ENCODE measurements around the gene PRKAB2. TPM values are rescaled to one million over a fixed set of nuclear protein-coding genes. Genes with fewer than 3 reads are reported as not detected.
"Not testable (repeated sequence)": the region's sequence is repeated elsewhere in the genome, so short reads cannot be mapped to it uniquely, and the experiment has no call there.

The PRKAB2 gene
- total RNA-seq, 3 donors from 2014 or later = 16.6 to 27.2 (median 20.2) TPM

DNA sequence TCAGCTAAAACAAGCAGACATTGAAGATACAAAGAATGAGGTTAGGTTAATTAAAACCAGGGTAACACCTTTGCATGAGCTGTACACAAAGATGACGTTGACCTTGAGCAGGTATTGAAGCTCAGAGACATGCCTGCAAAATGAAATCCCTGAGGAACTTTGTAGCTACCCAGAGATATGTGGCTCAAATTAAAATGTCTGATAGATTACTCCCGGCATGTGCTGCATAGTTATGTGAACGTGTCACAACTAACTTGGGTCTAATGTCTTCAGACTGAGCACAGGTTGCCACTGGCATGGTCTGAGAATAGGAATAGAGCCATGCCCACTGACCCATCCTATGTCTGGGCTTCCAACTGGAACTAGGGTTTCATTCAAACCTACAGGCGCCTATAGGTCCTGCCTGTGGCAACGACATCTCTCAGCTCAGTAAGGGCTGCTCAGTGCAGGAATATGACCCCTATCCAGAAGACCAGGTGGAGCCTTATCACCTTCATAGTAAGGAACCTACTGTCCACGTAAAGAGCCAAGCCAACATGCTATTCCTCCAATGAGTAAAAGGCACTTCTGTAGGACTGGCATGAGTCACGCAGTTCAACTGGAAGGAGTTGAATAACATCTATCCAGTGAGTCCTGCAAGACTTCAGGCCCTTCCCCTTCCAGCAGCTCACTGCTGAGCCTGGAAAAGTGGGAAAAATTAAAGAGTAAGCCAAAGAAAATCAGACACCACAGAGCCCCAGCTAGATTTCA lies 60.7 kb downstream of the PRKAB2 start:
- H3K4me3 ChIP-seq = no peak overlapping the region
- ATAC-seq = no peak
- no peaks in the 10 kb centered on the region for H3K36me3 ChIP-seq (ENCODE audit: low read depth)
- no peaks in the 10 kb centered on the region for H3K4me1 ChIP-seq (ENCODE audit: low read depth)
- TF ChIP-seq, protein P1, sequence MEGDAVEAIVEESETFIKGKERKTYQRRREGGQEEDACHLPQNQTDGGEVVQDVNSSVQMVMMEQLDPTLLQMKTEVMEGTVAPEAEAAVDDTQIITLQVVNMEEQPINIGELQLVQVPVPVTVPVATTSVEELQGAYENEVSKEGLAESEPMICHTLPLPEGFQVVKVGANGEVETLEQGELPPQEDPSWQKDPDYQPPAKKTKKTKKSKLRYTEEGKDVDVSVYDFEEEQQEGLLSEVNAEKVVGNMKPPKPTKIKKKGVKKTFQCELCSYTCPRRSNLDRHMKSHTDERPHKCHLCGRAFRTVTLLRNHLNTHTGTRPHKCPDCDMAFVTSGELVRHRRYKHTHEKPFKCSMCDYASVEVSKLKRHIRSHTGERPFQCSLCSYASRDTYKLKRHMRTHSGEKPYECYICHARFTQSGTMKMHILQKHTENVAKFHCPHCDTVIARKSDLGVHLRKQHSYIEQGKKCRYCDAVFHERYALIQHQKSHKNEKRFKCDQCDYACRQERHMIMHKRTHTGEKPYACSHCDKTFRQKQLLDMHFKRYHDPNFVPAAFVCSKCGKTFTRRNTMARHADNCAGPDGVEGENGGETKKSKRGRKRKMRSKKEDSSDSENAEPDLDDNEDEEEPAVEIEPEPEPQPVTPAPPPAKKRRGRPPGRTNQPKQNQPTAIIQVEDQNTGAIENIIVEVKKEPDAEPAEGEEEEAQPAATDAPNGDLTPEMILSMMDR (IDR thresholded peaks at IDR 0.05) = no peak
- no peak for DNase-seq
- intact Hi-C loops (cut with DNase I, micrococcal nuclease) = no loop called here
- no peaks in the 10 kb centered on the region for H3K9me3 ChIP-seq

- Histone ChIP-seq H3K4me3 (no peak overlapping the region), H3K36me3 (ENCODE audit: low read depth) (no peaks in the 10 kb centered on the region), H3K4me1 (ENCODE audit: low read depth) (no peaks in the 10 kb centered on the region), H3K9me3 (no peaks in the 10 kb centered on the region)
- intact Hi-C loops (cut with DNase I, micrococcal nuclease) = no loop called here
- TF ChIP-seq, protein P1 (IDR thresholded peaks at IDR 0.05) = no peak
- ATAC-seq (no peak), DNase-seq (no peak)
Measured at GRCh38 chr1:147110872-147111271, 61.4 kb downstream of the PRKAB2 start.

DNA sequence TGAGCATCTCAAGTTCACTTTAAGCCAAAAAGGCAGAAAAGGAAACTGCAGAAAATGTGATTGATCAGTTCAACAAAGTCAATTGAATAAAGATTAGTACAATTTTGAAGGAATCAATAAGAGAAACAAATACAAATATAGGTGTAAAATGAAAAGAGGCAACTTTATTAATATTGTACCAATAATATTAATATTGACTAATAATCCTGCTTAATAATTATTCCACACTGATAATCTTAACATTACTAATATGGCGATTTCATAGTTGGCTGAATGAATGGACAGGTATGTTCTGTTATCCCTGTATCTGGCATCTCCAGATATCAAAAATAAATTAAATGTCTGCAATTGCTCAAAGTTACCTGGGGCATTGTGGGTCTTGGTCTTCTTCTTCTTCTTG lies 61.8 kb downstream of the PRKAB2 start:
- TF ChIP-seq, protein P1 (IDR thresholded peaks at IDR 0.05) = no peak
- intact Hi-C loops (cut with DNase I, micrococcal nuclease) = no loop called here

GRCh38 chr1:147109762-147110161 lies 62.5 kb downstream of the PRKAB2 start:
- no peaks in the 10 kb centered on the region for H3K4me1 ChIP-seq (ENCODE audit: low read depth)
- no peak overlapping the region for H3K4me3 ChIP-seq
- no peaks in the 10 kb centered on the region for H3K36me3 ChIP-seq (ENCODE audit: low read depth)
- DNase-seq (no peak), ATAC-seq (no peak)
- TF ChIP-seq, protein P1 (IDR thresholded peaks at IDR 0.05) = no peak
- intact Hi-C loops (cut with DNase I, micrococcal nuclease) = no loop called here
- H3K9me3 ChIP-seq = no peaks in the 10 kb centered on the region

More for the DNA sequence above, 61.8 kb downstream of the PRKAB2 start:
- Histone ChIP-seq H3K9me3 (no peaks in the 10 kb centered on the region), H3K4me3 (no peak overlapping the region), H3K4me1 (ENCODE audit: low read depth) (no peaks in the 10 kb centered on the region), H3K36me3 (ENCODE audit: low read depth) (no peaks in the 10 kb centered on the region)
- no peak for ATAC-seq
- no peak for DNase-seq

DNA sequence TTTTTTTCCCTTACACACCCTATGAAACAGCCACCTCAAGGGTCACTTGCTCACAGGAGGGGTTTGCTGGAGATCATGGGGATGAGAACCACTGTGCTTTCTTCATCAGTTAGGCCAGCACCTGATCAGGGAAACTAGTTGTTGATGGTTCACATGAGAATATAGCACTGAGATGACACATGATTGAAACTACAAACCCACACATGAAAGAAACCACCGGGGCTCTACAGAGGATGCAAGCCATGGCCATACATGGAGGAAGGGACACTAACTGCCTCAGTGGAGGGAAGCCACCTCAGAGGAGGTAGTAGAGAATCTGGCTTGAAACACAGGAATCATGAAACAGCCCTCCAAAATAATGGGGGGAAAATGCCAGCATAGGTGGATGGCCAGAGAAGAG lies 63.2 kb downstream of the PRKAB2 start:
- DNase-seq = no peak
- H3K4me1 ChIP-seq (ENCODE audit: low read depth) = no peaks in the 10 kb centered on the region
- no peak overlapping the region for H3K4me3 ChIP-seq
- intact Hi-C loops (cut with DNase I, micrococcal nuclease) = no loop called here
- ATAC-seq = no peak
- H3K36me3 ChIP-seq (ENCODE audit: low read depth) = no peaks in the 10 kb centered on the region
- TF ChIP-seq, protein P1 (IDR thresholded peaks at IDR 0.05) = no peak
- no peaks in the 10 kb centered on the region for H3K9me3 ChIP-seq

GRCh38 chr1:147106407-147106881 lies 65.8 kb downstream of the PRKAB2 start:
- H3K36me3 ChIP-seq (ENCODE audit: low read depth); H3K9me3 ChIP-seq; intact Hi-C loops (cut with DNase I, micrococcal nuclease); H3K4me1 ChIP-seq (ENCODE audit: low read depth); DNase-seq; H3K4me3 ChIP-seq; ATAC-seq: not testable (repeated sequence)
